Measurements from ENCODE around the gene VWA2.

VWA2 gene

DNA sequence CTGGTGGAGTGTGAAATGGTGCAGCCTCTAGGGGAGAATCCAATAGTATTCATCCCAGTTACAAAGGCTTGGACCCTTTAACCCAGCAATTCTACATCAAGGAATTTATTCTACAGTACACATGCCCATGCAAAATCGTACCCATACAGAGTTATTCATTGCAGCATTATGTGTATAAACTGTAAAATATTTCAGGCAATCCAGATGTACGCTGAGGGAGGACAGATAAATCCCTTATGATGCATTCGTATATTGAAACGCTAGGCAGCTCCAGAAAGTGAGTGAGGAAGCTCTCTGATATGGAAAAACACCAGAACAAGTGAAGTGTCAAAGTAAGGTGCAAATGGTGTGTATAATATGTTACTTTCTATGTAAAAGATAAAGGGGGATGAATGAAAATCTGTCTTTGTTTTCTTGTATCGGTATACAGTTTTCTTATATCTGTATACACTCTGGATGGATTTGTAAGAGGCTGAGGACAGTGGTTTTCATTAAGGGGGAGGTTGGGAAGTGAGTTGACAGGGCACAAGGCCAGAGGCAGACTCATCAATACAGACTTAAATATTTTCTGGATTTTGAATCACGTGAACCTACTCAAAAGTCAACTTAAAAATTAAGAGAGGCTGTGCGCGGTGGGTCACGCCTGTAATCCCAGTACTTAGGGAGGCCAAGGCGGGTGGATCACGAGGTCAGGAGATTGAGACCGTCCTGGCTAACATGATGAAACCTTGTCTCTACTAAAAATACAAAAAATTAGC is 17.1 kb downstream of the VWA2 start:
- TF ChIP-seq, protein P1, sequence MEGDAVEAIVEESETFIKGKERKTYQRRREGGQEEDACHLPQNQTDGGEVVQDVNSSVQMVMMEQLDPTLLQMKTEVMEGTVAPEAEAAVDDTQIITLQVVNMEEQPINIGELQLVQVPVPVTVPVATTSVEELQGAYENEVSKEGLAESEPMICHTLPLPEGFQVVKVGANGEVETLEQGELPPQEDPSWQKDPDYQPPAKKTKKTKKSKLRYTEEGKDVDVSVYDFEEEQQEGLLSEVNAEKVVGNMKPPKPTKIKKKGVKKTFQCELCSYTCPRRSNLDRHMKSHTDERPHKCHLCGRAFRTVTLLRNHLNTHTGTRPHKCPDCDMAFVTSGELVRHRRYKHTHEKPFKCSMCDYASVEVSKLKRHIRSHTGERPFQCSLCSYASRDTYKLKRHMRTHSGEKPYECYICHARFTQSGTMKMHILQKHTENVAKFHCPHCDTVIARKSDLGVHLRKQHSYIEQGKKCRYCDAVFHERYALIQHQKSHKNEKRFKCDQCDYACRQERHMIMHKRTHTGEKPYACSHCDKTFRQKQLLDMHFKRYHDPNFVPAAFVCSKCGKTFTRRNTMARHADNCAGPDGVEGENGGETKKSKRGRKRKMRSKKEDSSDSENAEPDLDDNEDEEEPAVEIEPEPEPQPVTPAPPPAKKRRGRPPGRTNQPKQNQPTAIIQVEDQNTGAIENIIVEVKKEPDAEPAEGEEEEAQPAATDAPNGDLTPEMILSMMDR (IDR thresholded peaks at IDR 0.05; ENCODE audit: low read depth, low read length) = no peak
- H3K4me3 ChIP-seq (ENCODE audit: low read depth, low read length) = no peak overlapping the region

- TF ChIP-seq, protein P1 (IDR thresholded peaks at IDR 0.05; ENCODE audit: low read depth, low read length) = no peak
- H3K4me3 ChIP-seq (ENCODE audit: low read depth, low read length) = no peak overlapping the region
Observed at GRCh38 chr10:114256822-114257221, 17.8 kb downstream of the VWA2 start.

DNA sequence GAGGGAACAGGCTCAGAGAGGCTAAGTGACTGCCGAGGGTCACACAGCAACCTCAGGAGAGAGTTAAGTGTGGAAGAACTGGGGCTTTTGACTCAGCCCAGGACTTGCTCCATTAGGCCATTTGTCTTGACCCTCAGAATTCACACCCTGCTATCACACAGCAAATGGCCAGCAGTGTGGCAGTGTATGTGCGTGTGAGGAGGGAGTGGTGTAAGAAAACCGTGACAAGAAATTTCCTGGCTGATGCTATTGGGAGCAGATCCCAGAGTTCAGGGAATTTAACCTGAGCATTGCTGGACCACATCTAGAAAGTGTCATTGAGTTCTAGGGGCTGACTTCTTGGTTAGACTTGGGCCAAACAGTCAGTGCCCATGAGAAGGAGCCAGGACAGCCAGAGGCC is 18.4 kb downstream of the VWA2 start:
- TF ChIP-seq, protein P1 (IDR thresholded peaks at IDR 0.05; ENCODE audit: low read depth, low read length) = no peak
- H3K4me3 ChIP-seq (ENCODE audit: low read depth, low read length) = no peak overlapping the region

GRCh38 chr10:114258274-114258840 is 19.3 kb downstream of the VWA2 start:
- H3K4me3 ChIP-seq (ENCODE audit: low read depth, low read length) = no peak overlapping the region
- TF ChIP-seq, protein P1 (IDR thresholded peaks at IDR 0.05; ENCODE audit: low read depth, low read length) = no peak

GRCh38 chr10:114259824-114260223 is 20.8 kb downstream of the VWA2 start:
- TF ChIP-seq, protein P1 (IDR thresholded peaks at IDR 0.05; ENCODE audit: low read depth, low read length) = no peak
- H3K4me3 ChIP-seq (ENCODE audit: low read depth, low read length) = no peak overlapping the region

- TF ChIP-seq, protein P1 (IDR thresholded peaks at IDR 0.05; ENCODE audit: low read depth, low read length) = no peak
- no peak overlapping the region for H3K4me3 ChIP-seq (ENCODE audit: low read depth, low read length)
Observed at GRCh38 chr10:114260366-114260765, 21.3 kb downstream of the VWA2 start.

DNA sequence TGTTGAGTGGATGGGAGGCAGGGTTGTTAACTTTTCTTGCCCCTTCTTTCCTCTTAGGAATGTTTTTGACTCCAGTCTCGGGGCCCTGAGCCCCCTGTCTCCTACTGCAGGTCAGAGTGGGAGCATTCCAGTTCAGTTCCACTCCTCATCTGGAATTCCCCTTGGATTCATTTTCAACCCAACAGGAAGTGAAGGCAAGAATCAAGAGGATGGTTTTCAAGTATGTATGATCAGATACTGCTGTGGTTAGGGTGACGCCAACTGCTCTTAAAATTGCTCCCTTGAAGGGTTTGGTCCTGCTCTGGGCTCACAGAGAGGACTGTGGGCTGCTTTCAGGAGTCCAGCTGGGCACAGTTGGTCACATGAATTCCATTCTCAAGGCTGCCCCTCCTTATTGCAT is 22.0 kb downstream of the VWA2 start:
- no peak overlapping the region for H3K4me3 ChIP-seq (ENCODE audit: low read depth, low read length)
- TF ChIP-seq, protein P1 (IDR thresholded peaks at IDR 0.05; ENCODE audit: low read depth, low read length) = no peak
